ENCODE measurements around the gene NHLRC4.
A peak's percentile ranks its signal among the peaks of the same experiment; 100 is the strongest.

The NHLRC4 gene

DNA sequence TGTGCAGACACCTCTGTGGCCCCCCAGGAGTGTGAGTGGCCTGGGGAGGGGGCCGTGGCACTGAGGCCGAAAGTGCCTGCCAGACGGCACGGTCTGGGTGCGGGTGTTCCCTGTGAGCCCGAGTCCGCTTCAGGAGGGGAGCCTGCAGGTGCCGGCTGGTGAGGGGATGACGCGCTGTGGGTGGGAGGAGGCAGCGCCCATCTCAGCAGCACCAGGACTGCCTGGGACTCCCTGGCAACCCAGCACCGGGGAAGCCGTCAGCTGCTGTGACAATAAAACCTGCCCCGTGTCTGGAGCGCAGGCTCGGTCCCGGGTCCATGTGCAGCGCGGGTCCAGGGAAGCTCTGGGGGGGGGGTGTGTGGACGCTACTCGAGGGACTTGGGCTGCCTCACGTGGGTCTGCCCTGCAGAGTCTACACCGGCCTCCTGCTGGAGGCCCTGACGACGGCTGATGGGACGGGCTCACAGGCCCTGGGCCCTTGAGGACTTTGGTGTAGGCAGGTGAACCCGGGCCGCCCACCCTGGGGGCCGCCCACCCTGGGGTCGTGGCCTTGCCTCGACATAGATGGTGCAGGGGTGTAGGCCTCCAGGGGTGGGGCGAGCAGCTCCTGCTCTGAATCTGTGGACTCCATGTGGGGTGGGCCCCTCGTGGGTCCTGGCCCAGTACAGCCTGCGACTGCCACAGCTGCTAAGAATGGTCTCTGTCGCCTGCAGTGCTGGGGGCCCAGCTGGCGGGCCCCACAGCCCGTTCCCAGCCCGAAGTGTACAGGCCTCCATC lies 17.2 kb downstream of the NHLRC4 start:
- Histone ChIP-seq H3K27ac (ENCODE audit: low read depth, low read length) (no peak overlapping the region), H3K9ac (ENCODE audit: low read length) (no peak overlapping the region), H3K4me1 (ENCODE audit: insufficient read depth, low read length) (peaks cover 17% of the 10 kb centered on the region), H3K27me3 (ENCODE audit: control insufficient read depth in 1 of 2, insufficient read depth in 2 of 2, low read length in 2 of 2) (peaks cover 0 to 4% of the 10 kb centered on the region in 2 donors), H3K36me3 (ENCODE audit: insufficient read depth, low read length) (no peaks in the 10 kb centered on the region), H3K4me3 (ENCODE audit: low read depth in 1 of 2, low read length in 2 of 2) (no peak overlapping the region), H3K9me3 (ENCODE audit: low read length) (no peaks in the 10 kb centered on the region)

DNA sequence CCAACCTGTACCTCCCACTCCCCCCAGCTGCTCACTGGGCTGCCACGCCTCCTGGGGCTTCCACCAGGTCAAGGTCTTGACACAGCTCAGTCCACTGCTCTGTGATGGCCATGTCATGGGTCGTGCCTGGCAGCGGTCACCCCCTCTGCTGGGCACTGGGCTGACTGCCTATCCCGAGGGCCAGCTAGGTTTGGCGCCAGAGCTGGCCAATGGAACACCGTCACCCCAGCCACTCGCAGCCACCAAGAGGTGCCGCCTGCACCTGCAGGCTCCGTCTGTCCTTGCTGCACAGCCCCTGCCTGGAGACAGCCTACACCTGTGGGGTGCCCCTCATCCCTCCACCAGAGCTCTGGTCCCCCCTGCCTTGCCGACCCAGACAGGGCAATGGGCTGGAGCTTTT lies 18.5 kb downstream of the NHLRC4 start:
- no peak overlapping the region for H3K4me3 ChIP-seq (ENCODE audit: low read depth in 1 of 2, low read length in 2 of 2)
- H3K27me3 ChIP-seq (ENCODE audit: control insufficient read depth in 1 of 2, insufficient read depth in 2 of 2, low read length in 2 of 2), result peaks cover 0 to 4% of the 10 kb centered on the region in 2 donors
- H3K27ac ChIP-seq (ENCODE audit: low read depth, low read length), result no peak overlapping the region

DNA sequence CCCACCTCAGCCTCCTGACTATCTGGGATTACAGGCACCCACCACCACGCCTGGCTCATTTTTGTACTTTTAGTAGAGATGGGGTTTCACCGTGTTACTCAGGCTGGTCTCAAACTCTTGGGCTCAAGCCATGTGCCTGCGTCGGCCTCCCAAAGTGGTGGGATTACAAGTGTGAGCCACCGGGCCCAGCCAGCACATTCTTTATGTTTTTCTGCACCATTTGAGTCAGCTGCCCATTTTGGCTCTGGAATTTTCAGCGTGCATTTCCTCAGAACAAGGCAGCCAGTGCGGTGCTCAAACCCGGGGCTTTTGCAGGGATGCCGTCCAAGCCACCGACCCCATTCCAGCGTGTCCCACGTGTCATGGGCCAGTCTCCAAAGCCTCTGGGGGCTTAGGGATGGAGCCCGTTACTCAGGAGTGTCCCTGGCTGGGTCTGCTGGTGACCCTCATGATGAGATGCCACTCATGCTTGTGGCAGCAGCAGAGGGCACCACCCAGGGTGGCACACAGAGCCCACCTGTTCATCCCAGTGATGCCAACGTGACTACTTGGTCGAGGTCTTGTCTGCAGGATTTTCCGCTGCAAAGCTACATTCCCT lies 19.3 kb downstream of the NHLRC4 start:
- peaks cover 0 to 4% of the 10 kb centered on the region in 2 donors for H3K27me3 ChIP-seq (ENCODE audit: control insufficient read depth in 1 of 2, insufficient read depth in 2 of 2, low read length in 2 of 2)
- H3K9ac ChIP-seq (ENCODE audit: low read length), result no peak overlapping the region
- no peak overlapping the region for H3K4me3 ChIP-seq (ENCODE audit: low read depth in 1 of 2, low read length in 2 of 2)
- no peaks in the 10 kb centered on the region for H3K36me3 ChIP-seq (ENCODE audit: insufficient read depth, low read length)
- peaks cover 24% of the 10 kb centered on the region for H3K4me1 ChIP-seq (ENCODE audit: insufficient read depth, low read length)
- H3K9me3 ChIP-seq (ENCODE audit: low read length), result no peaks in the 10 kb centered on the region
- no peak overlapping the region for H3K27ac ChIP-seq (ENCODE audit: low read depth, low read length)

More for the DNA sequence above, 18.5 kb downstream of the NHLRC4 start:
- Histone ChIP-seq H3K9ac (ENCODE audit: low read length) (no peak overlapping the region), H3K9me3 (ENCODE audit: low read length) (no peaks in the 10 kb centered on the region), H3K36me3 (ENCODE audit: insufficient read depth, low read length) (no peaks in the 10 kb centered on the region), H3K4me1 (ENCODE audit: insufficient read depth, low read length) (peaks cover 17% of the 10 kb centered on the region)

DNA sequence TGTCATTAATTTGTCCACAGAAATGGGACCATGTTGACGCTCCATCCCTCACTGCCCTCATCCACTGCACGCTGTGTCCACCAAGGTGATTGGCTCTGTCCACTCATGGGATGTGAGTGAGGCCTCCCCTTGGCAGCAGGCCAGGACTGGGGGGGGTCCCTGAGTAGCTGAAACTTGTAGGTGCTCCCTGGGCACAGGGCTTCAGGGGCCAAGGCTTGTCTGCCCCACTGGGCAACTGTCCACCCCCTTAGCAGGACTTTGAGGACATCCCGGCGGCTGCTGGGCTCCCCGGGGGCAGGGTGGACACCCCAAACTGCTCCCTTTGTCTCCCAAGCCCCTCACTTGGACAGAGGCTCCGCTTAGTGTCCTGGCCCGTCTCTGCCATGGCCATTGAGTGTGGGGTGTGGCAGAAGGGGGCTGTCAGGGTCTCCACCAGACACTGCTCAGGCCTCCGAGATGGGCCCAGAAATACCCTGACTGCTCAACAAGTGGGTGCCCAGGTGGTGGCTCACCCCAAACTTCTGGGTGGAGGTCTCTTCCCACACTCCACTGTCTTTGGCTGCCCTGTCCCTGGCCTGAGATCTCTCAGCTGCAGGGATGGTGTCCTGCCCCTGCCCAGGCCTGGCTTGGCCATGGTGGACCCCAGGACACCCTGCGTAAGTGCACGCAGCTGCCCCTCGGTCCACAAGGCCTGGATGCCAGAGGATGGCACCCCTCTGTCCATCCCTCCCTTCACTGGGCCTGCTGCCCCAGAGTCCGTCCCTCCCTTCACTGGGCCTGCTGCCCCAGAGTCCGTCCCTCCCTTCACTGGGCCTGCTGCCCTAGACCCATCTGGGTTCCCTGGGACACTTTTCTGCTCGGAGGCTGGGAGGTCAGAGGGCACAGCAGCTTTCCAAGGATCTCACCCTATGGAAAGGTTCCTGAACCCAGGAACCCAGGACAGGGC lies 20.1 kb downstream of the NHLRC4 start:
- Histone ChIP-seq H3K9me3 (ENCODE audit: low read length) (no peaks in the 10 kb centered on the region), H3K4me1 (ENCODE audit: insufficient read depth, low read length) (peaks cover 27% of the 10 kb centered on the region), H3K27ac (ENCODE audit: low read depth, low read length) (no peak overlapping the region), H3K27me3 (ENCODE audit: control insufficient read depth in 1 of 2, insufficient read depth in 2 of 2, low read length in 2 of 2) (peaks cover 0 to 4% of the 10 kb centered on the region in 2 donors), H3K4me3 (ENCODE audit: low read depth in 1 of 2, low read length in 2 of 2) (no peak overlapping the region), H3K36me3 (ENCODE audit: insufficient read depth, low read length) (no peaks in the 10 kb centered on the region), H3K9ac (ENCODE audit: low read length) (no peak overlapping the region)

DNA sequence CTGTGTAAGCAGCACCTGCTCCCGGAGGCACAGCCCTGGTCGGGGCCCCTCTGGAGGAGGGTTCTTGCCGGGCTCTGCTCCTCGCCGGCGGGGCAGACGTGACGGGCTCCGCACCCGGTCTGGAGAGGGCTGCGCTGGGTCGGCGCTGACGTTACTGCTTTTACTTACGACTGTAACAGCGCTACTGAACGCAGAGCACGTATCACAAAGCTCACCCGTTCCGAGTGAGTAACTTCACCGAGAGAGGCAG lies 21.8 kb downstream of the NHLRC4 start:
- H3K4me1 ChIP-seq (ENCODE audit: insufficient read depth, low read length), result peaks cover 27% of the 10 kb centered on the region
- H3K4me3 ChIP-seq (ENCODE audit: low read depth in 1 of 2, low read length in 2 of 2), result peak overlapping the region; percentile 78 to 92

DNA sequence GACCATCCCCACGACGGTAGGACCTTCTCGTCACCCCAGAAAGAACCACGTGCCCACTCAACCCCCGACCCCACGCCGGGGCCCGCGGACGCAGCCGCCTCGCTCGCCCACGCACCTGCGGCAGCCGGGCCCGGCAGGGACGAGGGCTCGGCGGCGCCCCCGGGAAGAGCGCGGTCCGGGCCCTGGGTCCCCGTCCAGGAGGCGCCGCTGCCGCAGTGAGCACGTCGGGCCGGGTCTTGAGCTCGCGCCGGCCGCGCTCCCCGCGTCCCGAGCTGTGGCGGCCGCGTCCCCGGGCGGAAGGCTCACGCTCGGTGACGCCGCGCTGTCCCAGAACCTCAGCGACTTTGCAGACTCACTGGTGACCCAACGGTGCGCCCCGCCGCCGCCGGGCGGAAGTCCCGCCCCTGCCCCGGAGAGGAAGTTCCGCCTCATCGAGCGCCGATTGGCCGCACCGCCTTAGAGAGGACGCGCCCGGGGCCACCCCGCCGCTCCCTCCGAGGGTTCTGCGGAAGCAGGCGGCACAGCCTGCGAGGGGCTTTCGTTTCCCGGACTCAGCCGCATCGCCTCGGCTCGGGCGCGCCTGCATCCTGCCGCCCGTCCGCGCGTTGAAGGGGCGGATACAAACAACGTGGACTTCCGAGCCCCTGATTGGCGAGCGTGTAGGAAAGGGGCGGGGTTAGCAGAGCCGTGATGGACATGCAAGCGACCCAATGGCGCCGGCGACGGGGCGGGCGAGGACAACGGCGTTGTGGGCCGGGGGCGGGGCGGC lies 22.3 kb downstream of the NHLRC4 start:
- H3K4me1 ChIP-seq (ENCODE audit: insufficient read depth, low read length), result peaks cover 27% of the 10 kb centered on the region

More for the DNA sequence above, 21.8 kb downstream of the NHLRC4 start:
- Histone ChIP-seq H3K27ac (ENCODE audit: low read depth, low read length) (peak overlapping the region; percentile 84), H3K9me3 (ENCODE audit: low read length) (no peaks in the 10 kb centered on the region), H3K27me3 (ENCODE audit: control insufficient read depth in 1 of 2, insufficient read depth in 2 of 2, low read length in 2 of 2) (peaks cover 0 to 4% of the 10 kb centered on the region in 2 donors), H3K36me3 (ENCODE audit: insufficient read depth, low read length) (no peaks in the 10 kb centered on the region), H3K9ac (ENCODE audit: low read length) (no peak overlapping the region)

DNA sequence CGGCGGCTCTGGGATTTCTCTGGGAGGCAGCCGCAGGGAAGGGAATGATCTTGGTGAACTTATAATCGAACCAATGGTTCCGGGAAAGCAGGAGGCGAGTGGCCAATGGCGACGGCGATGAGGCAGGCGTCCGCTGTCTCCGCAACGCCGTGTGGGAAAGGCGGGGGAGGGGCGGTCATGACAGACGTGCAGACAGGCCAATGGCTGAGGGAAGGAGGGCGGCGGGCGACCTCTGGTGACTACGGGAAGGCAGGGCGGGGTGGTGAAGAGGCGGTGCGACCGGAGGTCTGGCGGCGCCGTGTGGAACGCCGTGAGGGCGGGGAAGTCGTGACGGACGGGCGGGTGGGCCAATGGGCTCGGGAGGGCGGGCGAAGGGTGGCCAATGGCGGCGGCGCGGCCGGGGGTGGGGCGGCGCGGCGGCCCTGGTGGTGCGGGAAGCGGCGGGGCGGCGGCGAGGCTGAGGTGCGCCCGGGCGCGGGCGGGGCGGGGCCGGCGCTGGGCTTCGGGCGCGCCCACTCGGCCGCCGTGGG lies 22.9 kb downstream of the NHLRC4 start, which contains the start of gene RAB40C:
Gene RAB40C, plus strand, starts transcription at position 409 of the 530 bp plus-strand sequence. CDS start 226 bp downstream, outside the sequence.
- Histone ChIP-seq H3K27me3 (ENCODE audit: control insufficient read depth in 1 of 2, insufficient read depth in 2 of 2, low read length in 2 of 2) (peaks cover 0 to 4% of the 10 kb centered on the region in 2 donors), H3K4me3 (ENCODE audit: low read depth in 1 of 2, low read length in 2 of 2) (peak within 1 kb of the TSS; percentile 87 to 92), H3K9me3 (ENCODE audit: low read length) (no peaks in the 10 kb centered on the region), H3K9ac (ENCODE audit: low read length) (peak within 1 kb of the TSS; percentile 65), H3K4me1 (ENCODE audit: insufficient read depth, low read length) (peaks cover 27% of the 10 kb centered on the region), H3K36me3 (ENCODE audit: insufficient read depth, low read length) (no peaks in the 10 kb centered on the region), H3K27ac (ENCODE audit: low read depth, low read length) (peak within 1 kb of the TSS; percentile 84)

More for the DNA sequence above, 22.3 kb downstream of the NHLRC4 start:
- Histone ChIP-seq H3K36me3 (ENCODE audit: insufficient read depth, low read length) (no peaks in the 10 kb centered on the region), H3K4me3 (ENCODE audit: low read depth in 1 of 2, low read length in 2 of 2) (peak overlapping the region; percentile 78 to 92), H3K27ac (ENCODE audit: low read depth, low read length) (peak overlapping the region; percentile 84), H3K27me3 (ENCODE audit: control insufficient read depth in 1 of 2, insufficient read depth in 2 of 2, low read length in 2 of 2) (peaks cover 0 to 4% of the 10 kb centered on the region in 2 donors), H3K9ac (ENCODE audit: low read length) (no peak overlapping the region), H3K9me3 (ENCODE audit: low read length) (no peaks in the 10 kb centered on the region)

DNA sequence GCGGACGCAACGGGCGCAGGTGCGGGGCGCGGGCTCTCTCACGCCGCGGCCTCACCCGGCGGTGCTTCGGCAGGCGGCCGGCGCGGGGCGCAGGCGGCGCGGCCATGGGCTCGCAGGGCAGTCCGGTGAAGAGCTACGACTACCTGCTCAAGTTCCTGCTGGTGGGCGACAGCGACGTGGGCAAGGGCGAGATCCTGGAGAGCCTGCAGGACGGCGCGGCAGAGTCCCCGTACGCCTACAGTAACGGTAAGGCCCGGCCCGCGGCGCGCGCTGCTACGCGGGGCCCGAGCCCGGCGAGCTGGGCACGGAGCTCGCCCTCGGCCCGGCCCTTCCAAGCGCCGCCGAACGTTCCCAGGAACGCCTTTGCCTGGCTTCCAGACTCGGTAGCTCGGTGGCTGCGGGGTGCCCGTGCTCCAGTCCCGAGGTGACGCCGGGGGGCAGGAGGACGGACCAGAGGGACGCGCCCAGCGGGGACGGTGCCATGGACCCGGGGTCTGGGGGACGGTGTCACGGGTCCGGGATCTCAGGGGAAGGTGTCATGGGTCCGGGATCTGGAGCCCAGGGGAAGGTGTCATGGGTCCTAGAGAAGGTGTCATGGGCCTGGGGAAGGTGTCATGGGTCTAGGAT lies 23.5 kb downstream of the NHLRC4 start:
- H3K36me3 ChIP-seq (ENCODE audit: insufficient read depth, low read length), result no peaks in the 10 kb centered on the region
- H3K9me3 ChIP-seq (ENCODE audit: low read length), result no peaks in the 10 kb centered on the region
- peak overlapping the region; percentile 65 for H3K9ac ChIP-seq (ENCODE audit: low read length)
- H3K27ac ChIP-seq (ENCODE audit: low read depth, low read length), result peak overlapping the region; percentile 63
- peaks cover 0 to 4% of the 10 kb centered on the region in 2 donors for H3K27me3 ChIP-seq (ENCODE audit: control insufficient read depth in 1 of 2, insufficient read depth in 2 of 2, low read length in 2 of 2)
- H3K4me1 ChIP-seq (ENCODE audit: insufficient read depth, low read length), result peaks cover 27% of the 10 kb centered on the region
- peak overlapping the region; percentile 87 for H3K4me3 ChIP-seq (ENCODE audit: low read depth in 1 of 2, low read length in 2 of 2)

DNA sequence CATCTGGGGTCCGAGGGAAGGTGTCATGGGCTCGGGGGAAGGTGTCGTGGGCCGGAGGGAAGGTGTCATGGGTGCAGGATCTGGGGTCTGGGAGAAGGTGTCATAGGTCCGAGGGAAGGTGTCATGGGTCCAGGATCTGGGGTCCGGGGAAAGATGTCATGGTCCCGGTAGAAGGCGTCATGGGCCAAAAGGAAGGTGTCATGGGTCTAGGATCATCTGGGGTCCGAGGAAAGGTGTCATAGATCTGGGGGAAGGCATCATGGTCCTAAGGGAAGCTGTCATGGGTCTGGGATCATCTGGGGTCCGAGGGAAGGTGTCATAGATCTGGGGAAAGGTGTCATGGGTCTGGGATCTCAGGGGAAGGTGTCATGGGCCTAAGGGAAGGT lies 24.0 kb downstream of the NHLRC4 start:
- Histone ChIP-seq H3K9ac (ENCODE audit: low read length) (peak overlapping the region; percentile 65), H3K4me3 (ENCODE audit: low read depth in 1 of 2, low read length in 2 of 2) (peak overlapping the region; percentile 87), H3K36me3 (ENCODE audit: insufficient read depth, low read length) (no peaks in the 10 kb centered on the region), H3K4me1 (ENCODE audit: insufficient read depth, low read length) (peaks cover 27% of the 10 kb centered on the region), H3K9me3 (ENCODE audit: low read length) (no peaks in the 10 kb centered on the region), H3K27me3 (ENCODE audit: control insufficient read depth in 1 of 2, insufficient read depth in 2 of 2, low read length in 2 of 2) (no peaks in the 10 kb centered on the region), H3K27ac (ENCODE audit: low read depth, low read length) (peak overlapping the region; percentile 63)

DNA sequence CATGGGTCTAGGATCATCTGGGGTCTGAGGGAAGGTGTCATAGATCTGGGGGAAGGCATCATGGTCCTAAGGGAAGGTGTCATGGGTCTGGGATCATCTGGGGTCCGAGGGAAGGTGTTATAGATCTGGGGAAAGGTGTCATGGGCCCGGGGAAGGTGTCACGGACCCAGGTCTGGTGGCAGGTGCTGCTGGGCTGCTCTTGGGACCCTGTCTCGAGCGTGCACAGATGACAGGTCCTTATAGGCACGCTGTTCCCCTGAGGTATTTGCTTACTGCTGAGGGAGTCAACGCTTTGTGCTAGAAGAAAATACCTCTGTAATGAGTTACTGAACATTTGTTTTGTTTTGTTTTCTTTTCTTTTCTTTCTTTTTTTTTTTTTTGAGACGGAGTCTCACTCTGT lies 24.4 kb downstream of the NHLRC4 start:
- Histone ChIP-seq H3K36me3 (ENCODE audit: insufficient read depth, low read length) (no peaks in the 10 kb centered on the region), H3K27me3 (ENCODE audit: control insufficient read depth in 1 of 2, insufficient read depth in 2 of 2, low read length in 2 of 2) (no peaks in the 10 kb centered on the region), H3K4me1 (ENCODE audit: insufficient read depth, low read length) (peaks cover 27% of the 10 kb centered on the region), H3K9ac (ENCODE audit: low read length) (peak overlapping the region; percentile 65), H3K9me3 (ENCODE audit: low read length) (no peaks in the 10 kb centered on the region), H3K27ac (ENCODE audit: low read depth, low read length) (no peak overlapping the region), H3K4me3 (ENCODE audit: low read depth in 1 of 2, low read length in 2 of 2) (peak overlapping the region in 1 of 2 donors; percentile 87)

Data from muscle layer of colon (tissue), 2 donors.